Hypothalamus (tissue), 51 donors: ENCODE results near the gene BTG4.

Experiments
- DNase-seq, 51 donors: peaks; one replicate each; lab custom pipeline; 2025; lab: John Stamatoyannopoulos, UW

BTG4 gene

DNA sequence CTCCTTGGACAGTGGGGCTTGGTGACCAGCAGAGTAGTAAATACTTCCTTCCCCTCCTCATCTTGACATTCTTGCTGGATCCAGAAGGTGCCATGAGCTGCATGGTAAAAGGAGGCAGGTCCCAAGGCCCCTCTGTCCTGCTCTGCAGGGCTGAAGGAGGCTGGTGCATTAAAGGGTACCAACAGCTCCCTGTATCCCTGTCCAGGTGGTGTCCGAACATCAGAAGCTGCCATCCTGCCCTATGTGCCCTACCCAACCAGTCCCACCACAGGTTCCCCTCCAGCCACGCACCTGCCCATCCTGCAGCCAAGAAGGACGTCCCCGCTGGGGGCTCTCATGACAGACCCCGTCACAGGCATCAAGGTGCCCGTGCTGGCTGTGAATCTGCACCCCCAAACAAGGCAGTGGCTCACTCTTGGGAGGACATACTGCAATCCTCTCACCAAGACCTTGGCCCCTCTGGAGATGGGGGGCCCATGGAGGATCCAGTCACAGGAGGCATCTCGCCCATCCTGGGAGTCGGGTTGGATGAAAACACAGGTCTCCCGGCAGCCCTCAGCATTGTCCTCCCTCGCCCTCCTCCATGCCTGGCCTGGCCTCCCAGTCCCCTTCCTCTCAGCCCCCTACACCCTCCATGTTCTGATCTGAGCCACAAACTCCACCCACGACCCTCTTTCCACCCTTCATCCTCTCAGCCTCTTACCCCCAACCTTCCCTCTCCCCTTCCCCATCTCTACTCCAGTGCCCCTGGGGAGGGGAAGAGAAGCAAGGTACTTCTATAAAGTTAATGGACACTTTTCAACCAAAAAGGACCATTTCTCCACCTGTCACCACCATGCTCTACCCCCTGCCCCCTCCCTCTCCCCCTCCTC lies 55.1 kb downstream of the BTG4 start:
- no peak for DNase-seq

- DNase-seq, result no peak
Observed at GRCh38 chr11:111456086-111456858, 55.9 kb downstream of the BTG4 start.

- DNase-seq, result no peak
Observed at GRCh38 chr11:111455291-111456085, 56.7 kb downstream of the BTG4 start.

DNA sequence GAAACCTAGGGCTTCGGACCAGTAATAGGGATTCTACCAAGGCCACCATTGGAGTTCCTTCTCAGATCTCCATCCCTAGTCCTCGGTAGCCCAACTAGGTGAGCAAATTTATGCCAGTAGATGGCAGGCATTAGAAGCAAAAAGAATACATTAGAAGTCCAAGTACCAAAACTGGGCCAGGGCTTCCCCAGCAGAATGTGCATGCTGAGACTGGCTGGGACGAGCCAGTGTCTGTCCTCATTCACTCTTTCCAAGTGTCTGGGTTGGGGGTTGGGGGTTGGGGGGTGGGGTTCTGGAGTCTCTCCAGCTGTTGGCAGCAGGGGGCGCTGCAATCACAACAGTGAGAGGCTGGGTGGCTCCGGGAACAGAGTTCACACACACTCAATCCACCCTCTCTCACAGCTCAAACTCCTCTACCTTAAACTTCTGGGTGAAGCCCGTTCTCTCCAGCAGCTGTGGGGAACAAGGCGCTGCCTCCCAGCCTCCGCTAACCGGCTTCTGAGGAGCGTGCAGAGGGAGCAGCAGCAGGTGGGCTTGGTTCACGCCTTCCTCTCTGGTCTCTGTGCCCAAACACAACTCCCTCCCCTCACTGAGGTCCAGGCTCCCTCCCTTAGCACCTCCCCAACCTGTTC lies 57.5 kb downstream of the BTG4 start:
- DNase-seq, result peak in 40 of 51 donors; percentile 8 to 82 (median 48)

GRCh38 chr11:111452817-111453552 lies 59.2 kb downstream of the BTG4 start:
- no peak for DNase-seq

DNA sequence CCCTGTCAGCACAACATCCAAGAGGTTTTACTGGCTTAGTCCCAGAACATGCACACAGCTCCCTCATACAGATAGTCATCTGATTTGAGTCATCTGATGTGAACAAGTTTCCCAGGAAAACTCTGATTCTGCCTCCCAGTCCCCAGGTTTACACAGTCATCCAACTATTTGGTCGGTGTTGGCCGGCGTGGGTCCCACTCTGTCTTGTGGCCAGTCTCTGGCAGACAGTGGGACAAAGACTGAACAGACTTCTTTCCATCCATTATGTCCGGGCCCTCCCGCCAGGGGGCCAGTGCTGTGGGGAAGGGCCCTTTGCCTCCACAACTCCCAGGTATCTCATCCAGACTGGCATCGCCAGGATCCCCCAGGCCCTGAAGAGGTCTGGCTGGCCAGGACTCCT lies 60.0 kb downstream of the BTG4 start:
- peak in 1 of 51 donors; percentile 4 for DNase-seq

DNA sequence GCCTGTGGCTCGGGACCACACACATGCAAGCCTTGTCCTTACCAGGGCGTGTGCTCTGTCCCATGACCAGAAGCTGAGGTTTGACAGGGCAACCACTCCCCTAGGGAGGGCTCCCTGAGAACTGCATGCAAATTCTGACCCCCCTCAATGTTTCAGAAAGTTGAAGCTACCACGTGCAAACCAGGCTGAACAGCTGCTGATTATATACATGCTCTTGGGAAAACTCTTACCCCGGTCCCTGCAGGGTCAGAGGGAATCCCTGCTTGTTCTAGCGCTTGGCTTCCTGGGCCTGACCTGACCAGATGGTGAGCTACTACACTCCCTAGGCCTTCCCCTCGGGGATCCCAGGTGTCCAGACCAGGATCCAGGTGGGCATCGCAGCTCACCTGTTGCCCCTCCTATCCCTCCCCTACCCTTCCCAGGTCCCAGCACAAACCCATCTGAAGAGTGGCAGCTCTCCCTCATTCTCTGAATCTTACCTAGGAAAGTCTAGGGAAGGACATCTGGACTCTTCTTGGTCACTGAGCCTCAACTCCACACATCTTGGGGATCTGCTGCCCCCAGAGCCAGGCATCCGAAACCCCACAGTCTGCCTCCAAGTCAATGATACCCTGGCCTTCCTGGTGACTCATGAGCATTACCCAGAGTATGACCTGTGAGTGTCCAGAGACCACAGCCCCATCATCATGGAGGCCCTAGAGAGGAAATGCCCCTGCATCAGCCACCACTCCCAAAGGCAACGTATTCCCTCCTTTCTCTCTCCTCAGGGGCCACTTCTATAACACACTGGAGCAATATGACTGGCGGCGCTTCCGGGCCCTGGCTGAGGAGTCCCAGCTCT lies 61.5 kb downstream of the BTG4 start:
- peak in 1 of 51 donors; percentile 14 for DNase-seq

- DNase-seq, result peak in 25 of 51 donors; percentile 23 to 77 (median 57)
Observed at GRCh38 chr11:111449696-111450479, 62.3 kb downstream of the BTG4 start.

GRCh38 chr11:111448831-111449557 lies 63.2 kb downstream of the BTG4 start:
- DNase-seq, result peak in 4 of 51 donors; percentile 21 to 40 (median 33)

- no peak for DNase-seq
Observed at GRCh38 chr11:111448414-111448813, 63.8 kb downstream of the BTG4 start.

DNA sequence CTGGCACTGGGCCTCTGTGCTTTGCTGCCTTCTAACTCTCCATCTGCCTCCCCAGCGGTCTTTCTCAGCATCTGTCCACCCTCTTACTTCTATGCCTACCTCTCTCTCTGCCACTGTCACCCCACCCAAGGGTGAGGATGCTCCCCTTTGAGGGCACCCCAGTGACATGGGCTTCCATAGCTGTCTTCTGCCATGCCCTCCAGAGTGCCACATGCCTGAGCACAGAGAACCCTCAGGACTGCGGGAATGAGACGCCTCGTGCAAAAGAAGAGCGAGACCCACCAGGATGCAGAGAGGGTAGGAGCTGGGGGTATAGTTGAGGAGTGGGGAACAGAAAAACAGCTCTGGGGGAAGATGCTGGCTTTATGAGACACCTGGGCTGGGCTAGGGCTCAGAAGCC lies 64.3 kb downstream of the BTG4 start:
- DNase-seq, result no peak

- DNase-seq, result no peak
Observed at GRCh38 chr11:111447112-111447471, 65.1 kb downstream of the BTG4 start.

GRCh38 chr11:111446404-111447111 lies 65.6 kb downstream of the BTG4 start:
- DNase-seq, result peak in 44 of 51 donors; percentile 5 to 91 (median 64)

DNA sequence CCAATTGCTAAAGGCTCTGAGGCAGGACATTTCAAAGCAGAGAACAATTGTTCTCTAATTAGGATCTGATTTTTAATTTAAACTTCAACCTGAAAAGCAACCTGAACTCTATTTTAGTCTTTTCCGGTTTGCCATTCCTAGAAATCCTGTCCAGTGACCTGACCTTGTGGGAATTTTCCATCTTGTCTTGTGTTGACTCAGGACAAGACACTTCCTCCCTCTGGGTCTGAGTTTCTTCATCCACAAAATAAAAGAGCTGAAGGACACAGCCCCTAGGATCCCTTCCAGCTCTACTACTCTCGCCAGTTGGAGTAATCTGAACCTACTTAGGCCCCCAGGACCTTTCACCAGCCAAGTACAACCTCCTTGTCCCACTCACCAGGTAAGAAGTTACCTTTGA lies 66.6 kb downstream of the BTG4 start:
- DNase-seq, result no peak
